ENCODE measurements around the gene SLC8A3.

SLC8A3 gene

GRCh38 chr14:70201994-70202393, 13.2 kb upstream of the SLC8A3 start:
- Histone ChIP-seq H3K9ac (ENCODE audit: low read length) (no peak overlapping the region), H3K36me3 (ENCODE audit: insufficient read depth, low read length) (no peaks in the 10 kb centered on the region), H3K27ac (ENCODE audit: low read depth, low read length) (no peak overlapping the region)

DNA sequence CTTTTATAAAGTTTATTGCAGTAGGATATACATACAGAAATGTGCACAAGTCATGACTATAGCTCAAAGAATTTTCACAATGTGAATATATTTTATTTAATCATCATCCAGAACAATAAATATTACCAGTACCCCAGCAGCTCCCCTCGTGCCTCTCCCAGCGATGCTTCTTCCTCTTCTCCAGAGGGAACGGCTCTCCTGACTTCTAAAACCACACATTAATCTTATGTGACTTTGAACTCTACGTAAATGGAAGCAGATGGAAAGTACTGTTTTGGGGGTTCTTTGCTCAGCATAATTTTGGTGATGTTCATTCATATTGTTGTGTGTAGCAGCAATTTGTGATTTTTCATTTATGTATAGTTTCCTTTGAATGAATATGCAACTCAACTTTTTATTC, 4.6 kb upstream of the SLC8A3 start:
- H3K4me1 ChIP-seq (ENCODE audit: insufficient read depth, low read length) = no peaks in the 10 kb centered on the region
- peaks cover 0 to 29% of the 10 kb centered on the region in 2 donors for H3K27me3 ChIP-seq (ENCODE audit: control insufficient read depth in 1 of 2, insufficient read depth in 2 of 2, low read length in 2 of 2)
- no peak overlapping the region for H3K9ac ChIP-seq (ENCODE audit: low read length)
- no peak overlapping the region for H3K4me3 ChIP-seq (ENCODE audit: low read depth in 1 of 2, low read length in 2 of 2)
- no peaks in the 10 kb centered on the region for H3K36me3 ChIP-seq (ENCODE audit: insufficient read depth, low read length)
- no peaks in the 10 kb centered on the region for H3K9me3 ChIP-seq (ENCODE audit: low read length)
- H3K27ac ChIP-seq (ENCODE audit: low read depth, low read length) = no peak overlapping the region

More at GRCh38 chr14:70201994-70202393, 13.2 kb upstream of the SLC8A3 start:
- H3K4me1 ChIP-seq (ENCODE audit: insufficient read depth, low read length) = no peaks in the 10 kb centered on the region
- H3K4me3 ChIP-seq (ENCODE audit: low read depth in 1 of 2, low read length in 2 of 2) = no peak overlapping the region
- no peaks in the 10 kb centered on the region for H3K9me3 ChIP-seq (ENCODE audit: low read length)
- peaks cover 0 to 5% of the 10 kb centered on the region in 2 donors for H3K27me3 ChIP-seq (ENCODE audit: control insufficient read depth in 1 of 2, insufficient read depth in 2 of 2, low read length in 2 of 2)

DNA sequence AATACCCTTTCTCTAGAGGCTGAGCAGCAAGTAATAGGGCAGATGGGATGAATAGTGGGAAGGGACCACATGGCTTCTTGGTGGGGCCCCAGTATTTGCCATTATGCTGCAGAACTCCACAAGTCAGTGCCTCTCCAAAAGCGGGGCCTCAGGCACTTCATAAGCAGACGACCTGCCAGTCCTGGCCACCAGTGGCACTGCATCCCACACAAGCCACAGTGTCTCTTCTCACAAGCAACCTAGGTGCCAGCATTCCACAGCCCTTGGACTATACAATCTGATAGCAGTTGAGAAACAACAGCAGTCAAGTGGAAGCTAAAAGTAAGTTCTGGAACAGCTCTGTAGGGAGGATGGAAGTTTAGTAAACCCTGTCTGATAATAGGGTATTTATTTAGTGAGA, 4.2 kb upstream of the SLC8A3 start:
- no peak overlapping the region for H3K4me3 ChIP-seq (ENCODE audit: low read depth in 1 of 2, low read length in 2 of 2)
- no peak overlapping the region for H3K27ac ChIP-seq (ENCODE audit: low read depth, low read length)
- peaks cover 3 to 32% of the 10 kb centered on the region in 2 donors for H3K27me3 ChIP-seq (ENCODE audit: control insufficient read depth in 1 of 2, insufficient read depth in 2 of 2, low read length in 2 of 2)
- no peak overlapping the region for H3K9ac ChIP-seq (ENCODE audit: low read length)
- no peaks in the 10 kb centered on the region for H3K9me3 ChIP-seq (ENCODE audit: low read length)
- H3K36me3 ChIP-seq (ENCODE audit: insufficient read depth, low read length) = no peaks in the 10 kb centered on the region
- H3K4me1 ChIP-seq (ENCODE audit: insufficient read depth, low read length) = peaks cover 2% of the 10 kb centered on the region

DNA sequence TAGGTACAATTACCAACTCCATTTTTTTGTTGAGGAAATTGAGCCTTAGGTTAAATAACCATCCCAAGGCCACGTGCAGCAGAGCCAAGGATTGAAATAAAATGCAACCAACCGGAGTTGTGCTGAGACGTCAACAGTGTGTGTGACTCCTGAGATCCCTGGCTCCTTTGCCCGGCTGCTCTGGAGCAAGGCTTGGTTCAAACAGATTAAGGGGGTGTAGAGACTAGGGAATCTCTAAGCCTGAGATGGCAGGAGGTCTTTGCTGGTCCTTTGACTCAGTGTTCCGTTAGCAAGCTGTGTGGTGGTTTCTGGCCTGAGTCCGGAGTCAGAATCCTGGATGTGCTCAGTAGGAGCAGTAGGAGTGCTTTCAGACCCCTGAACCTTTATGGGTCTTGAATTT, 1.4 kb upstream of the SLC8A3 start:
- H3K36me3 ChIP-seq (ENCODE audit: insufficient read depth, low read length) = no peaks in the 10 kb centered on the region
- H3K27ac ChIP-seq (ENCODE audit: low read depth, low read length) = no peak overlapping the region
- H3K4me3 ChIP-seq (ENCODE audit: low read depth in 1 of 2, low read length in 2 of 2) = no peak overlapping the region
- peaks cover 13 to 44% of the 10 kb centered on the region in 2 donors for H3K27me3 ChIP-seq (ENCODE audit: control insufficient read depth in 1 of 2, insufficient read depth in 2 of 2, low read length in 2 of 2)
- H3K4me1 ChIP-seq (ENCODE audit: insufficient read depth, low read length) = peaks cover 9% of the 10 kb centered on the region
- H3K9me3 ChIP-seq (ENCODE audit: low read length) = no peaks in the 10 kb centered on the region
- H3K9ac ChIP-seq (ENCODE audit: low read length) = no peak overlapping the region

DNA sequence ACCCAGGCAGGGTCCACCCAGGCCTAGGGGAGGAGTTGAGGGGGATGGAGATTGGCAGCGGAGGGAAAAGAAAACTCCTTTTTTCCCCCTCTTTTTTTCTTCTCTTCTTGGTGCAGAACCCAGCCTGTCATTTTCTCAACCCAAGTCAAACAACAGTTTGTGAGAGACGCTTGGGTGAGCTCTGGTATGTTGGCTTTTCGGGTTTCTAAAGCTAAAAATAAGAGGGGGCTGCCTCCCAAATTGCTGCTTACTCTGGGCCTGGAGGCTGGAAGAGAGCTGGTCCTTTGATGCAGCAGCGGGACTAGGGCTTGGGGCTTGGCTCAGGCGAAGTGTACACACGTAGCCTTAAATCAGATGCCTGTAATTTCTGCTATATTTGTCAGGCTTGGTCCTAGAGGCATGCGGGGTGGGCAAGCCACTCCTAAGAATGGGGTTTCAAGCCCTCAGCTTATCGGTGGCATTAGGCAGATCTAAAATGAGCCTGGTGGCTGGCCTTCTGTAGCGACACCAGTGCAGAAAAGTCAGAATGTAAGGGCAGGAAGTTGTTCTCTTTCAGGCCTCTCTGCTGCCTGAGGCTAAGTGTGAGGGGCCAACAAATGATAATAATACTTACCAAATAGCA, 816 bp upstream of the SLC8A3 start:
- H3K27ac ChIP-seq (ENCODE audit: low read depth, low read length) = no peak overlapping the region
- H3K9me3 ChIP-seq (ENCODE audit: low read length) = no peaks in the 10 kb centered on the region
- H3K4me1 ChIP-seq (ENCODE audit: insufficient read depth, low read length) = peaks cover 9% of the 10 kb centered on the region
- no peak overlapping the region for H3K4me3 ChIP-seq (ENCODE audit: low read depth in 1 of 2, low read length in 2 of 2)
- H3K27me3 ChIP-seq (ENCODE audit: control insufficient read depth in 1 of 2, insufficient read depth in 2 of 2, low read length in 2 of 2) = peaks cover 13 to 44% of the 10 kb centered on the region in 2 donors
- no peak overlapping the region for H3K9ac ChIP-seq (ENCODE audit: low read length)
- H3K36me3 ChIP-seq (ENCODE audit: insufficient read depth, low read length) = no peaks in the 10 kb centered on the region

GRCh38 chr14:70188322-70188658, 461 bp downstream of the SLC8A3 start:
- H3K36me3 ChIP-seq (ENCODE audit: insufficient read depth, low read length) = no peaks in the 10 kb centered on the region
- H3K4me3 ChIP-seq (ENCODE audit: low read depth in 1 of 2, low read length in 2 of 2) = peak overlapping the region; percentile 25 to 45
- peaks cover 9% of the 10 kb centered on the region for H3K4me1 ChIP-seq (ENCODE audit: insufficient read depth, low read length)
- H3K27me3 ChIP-seq (ENCODE audit: control insufficient read depth in 1 of 2, insufficient read depth in 2 of 2, low read length in 2 of 2) = peaks cover 13 to 44% of the 10 kb centered on the region in 2 donors
- no peaks in the 10 kb centered on the region for H3K9me3 ChIP-seq (ENCODE audit: low read length)
- H3K9ac ChIP-seq (ENCODE audit: low read length) = no peak overlapping the region
- H3K27ac ChIP-seq (ENCODE audit: low read depth, low read length) = no peak overlapping the region

DNA sequence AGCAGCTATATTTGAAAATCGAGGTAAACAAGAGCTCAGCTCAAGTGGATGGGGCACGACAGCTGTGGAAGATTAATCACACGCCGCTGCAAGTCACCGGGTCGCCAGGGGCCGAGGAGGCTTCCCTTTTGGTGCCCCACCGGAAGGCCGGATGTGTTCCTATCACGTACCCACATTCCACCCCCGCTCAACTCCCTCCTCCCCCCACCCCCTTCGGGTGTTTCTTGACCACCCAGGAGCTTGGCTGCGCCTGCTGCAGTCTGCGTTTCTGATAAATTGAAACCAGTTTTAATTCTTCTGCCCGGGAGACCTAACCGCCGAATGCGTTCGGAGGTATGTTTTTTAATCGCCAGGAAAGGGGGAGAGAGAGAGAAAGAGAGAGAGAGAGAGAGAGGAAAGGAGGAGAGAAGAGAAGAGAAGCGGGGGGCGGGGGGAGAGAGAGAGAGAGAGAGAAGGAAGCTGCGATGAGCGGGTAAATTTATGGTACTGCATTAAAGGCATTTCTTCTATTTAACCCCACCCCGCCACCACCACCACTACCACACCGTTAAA, 1.8 kb downstream of the SLC8A3 start:
- Histone ChIP-seq H3K4me3 (ENCODE audit: low read depth in 1 of 2, low read length in 2 of 2) (peak overlapping the region; percentile 23 to 45), H3K27ac (ENCODE audit: low read depth, low read length) (no peak overlapping the region), H3K9me3 (ENCODE audit: low read length) (no peaks in the 10 kb centered on the region), H3K4me1 (ENCODE audit: insufficient read depth, low read length) (peaks cover 9% of the 10 kb centered on the region), H3K27me3 (ENCODE audit: control insufficient read depth in 1 of 2, insufficient read depth in 2 of 2, low read length in 2 of 2) (peaks cover 13 to 39% of the 10 kb centered on the region in 2 donors), H3K36me3 (ENCODE audit: insufficient read depth, low read length) (no peaks in the 10 kb centered on the region), H3K9ac (ENCODE audit: low read length) (no peak overlapping the region)

DNA sequence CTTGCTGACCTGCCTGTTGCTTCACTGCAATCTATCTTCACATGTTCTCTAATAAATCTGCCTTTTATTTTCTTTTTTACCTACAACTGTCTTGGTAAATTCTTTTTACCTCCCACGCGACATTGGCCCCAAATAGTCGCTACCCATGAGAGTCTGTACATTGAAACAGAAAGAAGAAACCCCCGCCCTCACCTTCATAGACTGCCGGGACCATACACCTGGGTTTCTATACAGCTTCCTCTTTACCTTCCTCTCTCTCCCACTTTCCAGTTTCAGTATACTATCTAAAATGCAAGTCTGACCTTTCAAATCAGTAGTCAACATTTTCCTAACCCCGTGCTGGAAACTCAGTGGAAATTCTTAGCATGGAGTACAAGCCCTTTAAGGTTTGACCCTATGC, 4.8 kb downstream of the SLC8A3 start:
- Histone ChIP-seq H3K9ac (ENCODE audit: low read length) (no peak overlapping the region), H3K4me3 (ENCODE audit: low read depth in 1 of 2, low read length in 2 of 2) (no peak overlapping the region), H3K4me1 (ENCODE audit: insufficient read depth, low read length) (peaks cover 9% of the 10 kb centered on the region), H3K9me3 (ENCODE audit: low read length) (no peaks in the 10 kb centered on the region), H3K27me3 (ENCODE audit: control insufficient read depth in 1 of 2, insufficient read depth in 2 of 2, low read length in 2 of 2) (peaks cover 13 to 20% of the 10 kb centered on the region in 2 donors), H3K36me3 (ENCODE audit: insufficient read depth, low read length) (no peaks in the 10 kb centered on the region), H3K27ac (ENCODE audit: low read depth, low read length) (no peak overlapping the region)

DNA sequence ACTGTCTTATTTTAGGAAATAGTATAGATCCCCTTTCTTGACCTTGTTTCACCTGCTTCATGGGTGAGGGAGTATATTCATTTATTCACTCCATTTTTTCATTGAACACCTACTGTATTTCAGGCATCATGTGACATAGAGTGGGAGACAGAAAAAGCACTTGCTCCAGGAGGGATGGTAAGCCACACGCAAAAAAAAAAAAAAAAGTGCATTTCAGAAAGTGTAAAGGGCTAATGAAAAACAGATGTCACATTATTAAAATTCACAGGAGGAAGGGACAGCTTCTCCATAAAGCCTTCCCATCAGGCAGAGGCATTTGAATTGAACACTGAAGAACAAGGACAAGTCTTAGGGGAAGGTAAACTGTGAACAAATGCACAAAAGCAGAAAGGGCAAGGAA, 7.5 kb downstream of the SLC8A3 start:
- H3K4me3 ChIP-seq (ENCODE audit: low read depth in 1 of 2, low read length in 2 of 2) = no peak overlapping the region

GRCh38 chr14:70180718-70181117, 8.0 kb downstream of the SLC8A3 start:
- H3K27me3 ChIP-seq (ENCODE audit: control insufficient read depth in 1 of 2, insufficient read depth in 2 of 2, low read length in 2 of 2) = no peaks in the 10 kb centered on the region
- no peaks in the 10 kb centered on the region for H3K4me1 ChIP-seq (ENCODE audit: insufficient read depth, low read length)
- H3K4me3 ChIP-seq (ENCODE audit: low read depth in 1 of 2, low read length in 2 of 2) = no peak overlapping the region
- no peaks in the 10 kb centered on the region for H3K9me3 ChIP-seq (ENCODE audit: low read length)
- H3K9ac ChIP-seq (ENCODE audit: low read length) = no peak overlapping the region
- H3K27ac ChIP-seq (ENCODE audit: low read depth, low read length) = no peak overlapping the region
- H3K36me3 ChIP-seq (ENCODE audit: insufficient read depth, low read length) = no peaks in the 10 kb centered on the region

More for the DNA sequence above, 7.5 kb downstream of the SLC8A3 start:
- Histone ChIP-seq H3K9me3 (ENCODE audit: low read length) (no peaks in the 10 kb centered on the region), H3K27ac (ENCODE audit: low read depth, low read length) (no peak overlapping the region), H3K36me3 (ENCODE audit: insufficient read depth, low read length) (no peaks in the 10 kb centered on the region), H3K4me1 (ENCODE audit: insufficient read depth, low read length) (no peaks in the 10 kb centered on the region), H3K27me3 (ENCODE audit: control insufficient read depth in 1 of 2, insufficient read depth in 2 of 2, low read length in 2 of 2) (no peaks in the 10 kb centered on the region), H3K9ac (ENCODE audit: low read length) (no peak overlapping the region)

DNA sequence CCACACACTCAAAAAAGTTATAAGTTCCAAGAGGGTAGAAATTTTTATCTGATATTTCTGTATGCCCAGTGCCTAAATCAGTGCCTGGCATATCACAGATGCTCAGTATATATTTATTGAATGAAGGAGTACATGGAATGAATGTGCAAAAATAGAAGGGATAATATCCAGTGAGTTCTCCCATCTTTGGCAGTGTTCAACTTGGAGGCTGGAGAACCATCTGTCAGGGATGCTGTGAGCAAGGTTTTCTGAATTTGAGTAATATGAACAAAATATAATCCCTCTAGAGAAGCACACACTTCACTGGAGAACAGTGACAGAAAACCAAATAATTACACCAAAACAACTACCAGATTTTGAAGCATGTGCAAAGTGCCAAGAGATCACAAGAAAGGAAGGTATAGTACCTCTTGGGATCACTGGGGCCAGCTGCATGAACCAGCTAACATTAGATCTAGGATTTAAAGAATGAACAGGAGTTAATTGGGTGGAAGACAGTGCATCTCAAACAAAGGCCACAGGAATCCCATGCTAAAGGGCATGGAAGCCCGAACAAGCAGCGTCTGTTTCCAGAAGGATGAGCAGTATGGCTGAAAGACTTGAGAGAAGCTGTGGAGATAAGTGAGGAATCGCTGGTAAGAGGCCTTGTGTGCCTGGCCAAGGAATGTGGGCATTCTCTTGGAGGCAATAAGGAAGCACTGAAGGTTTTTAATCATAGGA, 11.5 kb downstream of the SLC8A3 start:
- no peak overlapping the region for H3K9ac ChIP-seq (ENCODE audit: low read length)
- H3K9me3 ChIP-seq (ENCODE audit: low read length) = no peaks in the 10 kb centered on the region
- H3K27me3 ChIP-seq (ENCODE audit: control insufficient read depth in 1 of 2, insufficient read depth in 2 of 2, low read length in 2 of 2) = no peaks in the 10 kb centered on the region
- no peaks in the 10 kb centered on the region for H3K36me3 ChIP-seq (ENCODE audit: insufficient read depth, low read length)
- no peak overlapping the region for H3K4me3 ChIP-seq (ENCODE audit: low read depth in 1 of 2, low read length in 2 of 2)
- no peaks in the 10 kb centered on the region for H3K4me1 ChIP-seq (ENCODE audit: insufficient read depth, low read length)
- H3K27ac ChIP-seq (ENCODE audit: low read depth, low read length) = no peak overlapping the region
